Activated CD8-positive, alpha-beta memory T cell treated with anti-CD3 and anti-CD28 coated beads for 1 hour (primary cell): ENCODE results near the gene DCTN1.
A peak's percentile ranks its signal among the peaks of the same experiment; 100 is the strongest.
"Not testable (repeated sequence)": the region's sequence is repeated elsewhere in the genome, so short reads cannot be mapped to it uniquely, and the experiment has no call there.

Source experiments
- DNase-seq, 2 donors: peaks; one replicate each; pipeline ENCODE4 v3.0.0-alpha.2; 2020; ENCODE audit warnings: low read depth in 1 of 2; ENCODE audit errors: extremely low read depth in 1 of 2

The DCTN1 gene

GRCh38 chr2:74379851-74380789 lies at the start of gene DCTN1:
TSS of gene DCTN1 (minus strand) at chr2:74380311. CDS start at chr2:74380037, 274 bp downstream.
- no peak for DNase-seq

GRCh38 chr2:74428675-74429074 lies 48.6 kb upstream of the DCTN1 start:
- DNase-seq, result no peak

- no peak for DNase-seq
These were observed 47.4 kb upstream of the DCTN1 start for GRCh38 chr2:74427551-74427950.

GRCh38 chr2:74426181-74426758 lies 46.2 kb upstream of the DCTN1 start:
- DNase-seq, result no peak

GRCh38 chr2:74425523-74425922 lies 45.4 kb upstream of the DCTN1 start:
- DNase-seq, result no peak

GRCh38 chr2:74424995-74425406 lies 44.9 kb upstream of the DCTN1 start:
- no peak for DNase-seq

GRCh38 chr2:74424139-74424992 lies 44.3 kb upstream of the DCTN1 start:
- DNase-seq, result no peak

- no peak for DNase-seq
These were observed 43.4 kb upstream of the DCTN1 start for GRCh38 chr2:74423231-74424095.

GRCh38 chr2:74421221-74421870 lies 41.2 kb upstream of the DCTN1 start, which contains the start of the genes C2orf81 and WDR54:
TSS of gene C2orf81 (minus strand) at chr2:74421619. CDS start at chr2:74421560, 59 bp downstream.
TSS of gene WDR54 (plus strand) at chr2:74421730. CDS start at chr2:74422154, 424 bp downstream.
- peak; percentile 83 to 93 for DNase-seq

GRCh38 chr2:74420443-74421103 lies 40.5 kb upstream of the DCTN1 start:
- DNase-seq, result not testable (repeated sequence)

GRCh38 chr2:74420006-74420405 lies 39.9 kb upstream of the DCTN1 start:
- no peak for DNase-seq

GRCh38 chr2:74419345-74419744 lies 39.2 kb upstream of the DCTN1 start:
- no peak for DNase-seq

GRCh38 chr2:74418312-74418711 lies 38.2 kb upstream of the DCTN1 start:
- no peak for DNase-seq

- no peak for DNase-seq
These were observed 37.7 kb upstream of the DCTN1 start for GRCh38 chr2:74417763-74418162.

- no peak for DNase-seq
These were observed 37.1 kb upstream of the DCTN1 start for GRCh38 chr2:74417197-74417596.

GRCh38 chr2:74416778-74417177 lies 36.7 kb upstream of the DCTN1 start:
- DNase-seq, result no peak

- DNase-seq, result no peak
These were observed 35.8 kb upstream of the DCTN1 start for GRCh38 chr2:74415762-74416395.

- no peak for DNase-seq
These were observed 35.0 kb upstream of the DCTN1 start for GRCh38 chr2:74414881-74415761.
